NCI-H345 (cell line): ENCODE data around the gene SIL1.

Experiments
- DNase-seq: peaks from one replicate; lab custom pipeline; 2025; lab: John Stamatoyannopoulos, UW

The SIL1 gene

GRCh38 chr5:138920181-138920580 is 278.0 kb downstream of the SIL1 start:
- DNase-seq: no peak

- DNase-seq: no peak
Observed at GRCh38 chr5:138918686-138919085, 279.5 kb downstream of the SIL1 start.

GRCh38 chr5:138914338-138914737 is 283.8 kb downstream of the SIL1 start:
- no peak for DNase-seq

- no peak for DNase-seq
Observed at GRCh38 chr5:138913773-138914172, 284.4 kb downstream of the SIL1 start.

- no peak for DNase-seq
Observed at GRCh38 chr5:138912093-138912492, 286.1 kb downstream of the SIL1 start.

- DNase-seq: no peak
Observed at GRCh38 chr5:138911441-138911840, 286.7 kb downstream of the SIL1 start.

- no peak for DNase-seq
Observed at GRCh38 chr5:138910546-138911185, 287.5 kb downstream of the SIL1 start.

GRCh38 chr5:138909734-138910133 is 288.4 kb downstream of the SIL1 start:
- no peak for DNase-seq

- no peak for DNase-seq
Observed at GRCh38 chr5:138905541-138905940, 292.6 kb downstream of the SIL1 start.

GRCh38 chr5:138903130-138903775 is 294.9 kb downstream of the SIL1 start:
- DNase-seq: no peak

- no peak for DNase-seq
Observed at GRCh38 chr5:138901716-138902115, 296.5 kb downstream of the SIL1 start.

GRCh38 chr5:138900281-138900965 is 297.7 kb downstream of the SIL1 start:
- DNase-seq: no peak

GRCh38 chr5:138898742-138899141 is 299.4 kb downstream of the SIL1 start:
- DNase-seq: no peak

GRCh38 chr5:138898299-138898698 is 299.9 kb downstream of the SIL1 start:
- DNase-seq: no peak
